Measurements from ENCODE around the gene DDX51. TPM values are rescaled to one million over a fixed set of nuclear protein-coding genes. Genes with fewer than 3 reads are reported as not detected.

The DDX51 gene
- total RNA-seq, 1 donor from 2014 or later, result 10.2 TPM

- Histone ChIP-seq H4K20me1 (ENCODE audit: insufficient read depth, low read length) (no peaks in the 10 kb centered on the region), H3K4me1 (ENCODE audit: insufficient read depth, low read length) (peaks cover 7% of the 10 kb centered on the region), H3K4me2 (ENCODE audit: low read length) (peak overlapping the region; percentile 97), H3K79me2 (ENCODE audit: insufficient read depth, low read length) (no peaks in the 10 kb centered on the region), H3K4me3 (ENCODE audit: insufficient read depth, low read depth, low read length) (peak overlapping the region; percentile 59), H3K27ac (ENCODE audit: low read depth, low read length) (no peak overlapping the region), H3K9ac (ENCODE audit: low read length) (peak overlapping the region; percentile 63), H3K36me3 (ENCODE audit: insufficient read depth, low read length) (no peaks in the 10 kb centered on the region), H3K9me3 (ENCODE audit: insufficient read depth, low read depth, low read length) (peaks cover 9% of the 10 kb centered on the region), H2AFZ (ENCODE audit: low read depth, low read length) (peak overlapping the region; percentile 99), H3K27me3 (ENCODE audit: insufficient read depth, low read length) (peaks cover 12% of the 10 kb centered on the region)
- no peaks in the 10 kb centered on the region for H3K4me1 Mint-ChIP-seq (ENCODE audit: low read depth, unreplicated experiment)
- H3K27me3 Mint-ChIP-seq (ENCODE audit: low read depth, unreplicated experiment), result peaks cover 51% of the 10 kb centered on the region
- H3K36me3 Mint-ChIP-seq (ENCODE audit: low read depth, unreplicated experiment), result peaks cover 2% of the 10 kb centered on the region
- peak overlapping the region; percentile 31 for H3K27ac Mint-ChIP-seq (ENCODE audit: unreplicated experiment)
- TF ChIP-seq EZH2 (IDR thresholded peaks at IDR 0.05; ENCODE audit: insufficient read depth, low read length) (no peak), CTCF (IDR thresholded peaks at IDR 0.05; ENCODE audit: insufficient read depth, low read depth, low read length) (no peak)
- DNase-seq (ENCODE audit: low read depth), result no peak
- peaks cover 9% of the 10 kb centered on the region for H3K9me3 Mint-ChIP-seq (ENCODE audit: unreplicated experiment)
- no peak for FAIRE-seq
- H3K4me3 Mint-ChIP-seq (ENCODE audit: unreplicated experiment), result peak overlapping the region; percentile 83
Observed at GRCh38 chr12:132188916-132189325, 44.8 kb upstream of the DDX51 start.

GRCh38 chr12:132188451-132188901 is 44.4 kb upstream of the DDX51 start:
- Histone ChIP-seq H3K27ac (ENCODE audit: low read depth, low read length) (no peak overlapping the region), H4K20me1 (ENCODE audit: insufficient read depth, low read length) (no peaks in the 10 kb centered on the region), H3K4me3 (ENCODE audit: insufficient read depth, low read depth, low read length) (no peak overlapping the region), H3K4me1 (ENCODE audit: insufficient read depth, low read length) (peaks cover 7% of the 10 kb centered on the region), H3K27me3 (ENCODE audit: insufficient read depth, low read length) (peaks cover 12% of the 10 kb centered on the region), H3K36me3 (ENCODE audit: insufficient read depth, low read length) (no peaks in the 10 kb centered on the region), H3K9me3 (ENCODE audit: insufficient read depth, low read depth, low read length) (peaks cover 5% of the 10 kb centered on the region), H3K79me2 (ENCODE audit: insufficient read depth, low read length) (no peaks in the 10 kb centered on the region), H3K9ac (ENCODE audit: low read length) (no peak overlapping the region), H3K4me2 (ENCODE audit: low read length) (peak overlapping the region; percentile 97), H2AFZ (ENCODE audit: low read depth, low read length) (no peak overlapping the region)
- Mint-ChIP-seq H3K27me3 (ENCODE audit: low read depth, unreplicated experiment) (peaks cover 47% of the 10 kb centered on the region), H3K36me3 (ENCODE audit: low read depth, unreplicated experiment) (peaks cover 2% of the 10 kb centered on the region), H3K9me3 (ENCODE audit: unreplicated experiment) (peaks cover 6% of the 10 kb centered on the region), H3K4me1 (ENCODE audit: low read depth, unreplicated experiment) (no peaks in the 10 kb centered on the region), H3K27ac (ENCODE audit: unreplicated experiment) (no peak overlapping the region), H3K4me3 (ENCODE audit: unreplicated experiment) (peak overlapping the region; percentile 68)
- TF ChIP-seq CTCF (IDR thresholded peaks at IDR 0.05; ENCODE audit: insufficient read depth, low read depth, low read length) (no peak), EZH2 (IDR thresholded peaks at IDR 0.05; ENCODE audit: insufficient read depth, low read length) (no peak)
- DNase-seq (ENCODE audit: low read depth) (no peak), FAIRE-seq (no peak)

GRCh38 chr12:132187646-132188450 is 43.7 kb upstream of the DDX51 start:
- Histone ChIP-seq H3K27ac (ENCODE audit: low read depth, low read length) (no peak overlapping the region), H3K79me2 (ENCODE audit: insufficient read depth, low read length) (no peaks in the 10 kb centered on the region), H2AFZ (ENCODE audit: low read depth, low read length) (no peak overlapping the region), H4K20me1 (ENCODE audit: insufficient read depth, low read length) (no peaks in the 10 kb centered on the region), H3K27me3 (ENCODE audit: insufficient read depth, low read length) (peaks cover 12% of the 10 kb centered on the region), H3K9ac (ENCODE audit: low read length) (no peak overlapping the region), H3K36me3 (ENCODE audit: insufficient read depth, low read length) (no peaks in the 10 kb centered on the region), H3K4me1 (ENCODE audit: insufficient read depth, low read length) (peaks cover 7% of the 10 kb centered on the region), H3K9me3 (ENCODE audit: insufficient read depth, low read depth, low read length) (no peaks in the 10 kb centered on the region), H3K4me2 (ENCODE audit: low read length) (no peak overlapping the region), H3K4me3 (ENCODE audit: insufficient read depth, low read depth, low read length) (no peak overlapping the region)
- peak overlapping the region; percentile 7 for H3K27ac Mint-ChIP-seq (ENCODE audit: unreplicated experiment)
- H3K36me3 Mint-ChIP-seq (ENCODE audit: low read depth, unreplicated experiment), result peaks cover 2% of the 10 kb centered on the region
- DNase-seq (ENCODE audit: low read depth) (no peak), FAIRE-seq (no peak)
- H3K9me3 Mint-ChIP-seq (ENCODE audit: unreplicated experiment), result peaks cover 4% of the 10 kb centered on the region
- H3K27me3 Mint-ChIP-seq (ENCODE audit: low read depth, unreplicated experiment), result peaks cover 48% of the 10 kb centered on the region
- no peaks in the 10 kb centered on the region for H3K4me1 Mint-ChIP-seq (ENCODE audit: low read depth, unreplicated experiment)
- TF ChIP-seq CTCF (IDR thresholded peaks at IDR 0.05; ENCODE audit: insufficient read depth, low read depth, low read length), result no peak
- no peak for TF ChIP-seq EZH2 (IDR thresholded peaks at IDR 0.05; ENCODE audit: insufficient read depth, low read length)
- no peak overlapping the region for H3K4me3 Mint-ChIP-seq (ENCODE audit: unreplicated experiment)

Data from astrocyte (in vitro differentiated cells and primary cell).